IPS-NIHi7 (cell line): Measurements from ENCODE around the gene AFG1L.
"Not testable (repeated sequence)": the region's sequence is repeated elsewhere in the genome, so short reads cannot be mapped to it uniquely, and the experiment has no call there.

Experiments used
- DNase-seq: peaks from one replicate; pipeline ENCODE4 v3.0.0; 2012; ENCODE audit warnings: mixed read lengths; ENCODE audit errors: extremely low spot score

Gene AFG1L

GRCh38 chr6:108556866-108557493 lies 262.1 kb downstream of the AFG1L start:
- no peak for DNase-seq

- peak; percentile 80 for DNase-seq
These were observed 262.9 kb downstream of the AFG1L start for GRCh38 chr6:108557494-108558371.

- peak; percentile 80 for DNase-seq
These were observed 263.7 kb downstream of the AFG1L start for GRCh38 chr6:108558372-108559096.

- peak; percentile 33 for DNase-seq
These were observed 264.4 kb downstream of the AFG1L start for GRCh38 chr6:108559097-108559883.

- peak; percentile 43 for DNase-seq
These were observed 265.1 kb downstream of the AFG1L start for GRCh38 chr6:108559884-108560462.

- DNase-seq: peak; percentile 83
These were observed 265.8 kb downstream of the AFG1L start, which contains the start of gene FOXO3 for GRCh38 chr6:108560463-108561308. FOXO3 (plus strand) TSS chr6:108560917; CDS start chr6:108561209, 292 bp downstream.

- not testable (repeated sequence) for DNase-seq
These were observed 266.4 kb downstream of the AFG1L start for GRCh38 chr6:108561309-108561647.

- DNase-seq: no peak
These were observed 267.1 kb downstream of the AFG1L start for GRCh38 chr6:108561742-108562502.

- DNase-seq: peak; percentile 81
These were observed 267.7 kb downstream of the AFG1L start for GRCh38 chr6:108562503-108562993.

- DNase-seq: no peak
These were observed 268.4 kb downstream of the AFG1L start for GRCh38 chr6:108563292-108563691.

GRCh38 chr6:108564178-108564577 lies 269.3 kb downstream of the AFG1L start:
- DNase-seq: no peak

- DNase-seq: no peak
These were observed 270.4 kb downstream of the AFG1L start for GRCh38 chr6:108565091-108565766.

- no peak for DNase-seq
These were observed 271.0 kb downstream of the AFG1L start for GRCh38 chr6:108565893-108566292.

GRCh38 chr6:108566406-108566805 lies 271.6 kb downstream of the AFG1L start:
- DNase-seq: no peak

- no peak for DNase-seq
These were observed 273.2 kb downstream of the AFG1L start for GRCh38 chr6:108568101-108568500.

GRCh38 chr6:108568551-108569305 lies 273.9 kb downstream of the AFG1L start:
- no peak for DNase-seq

GRCh38 chr6:108570517-108570916 lies 275.7 kb downstream of the AFG1L start:
- DNase-seq: no peak
